HG02759 (cell line): Measurements from ENCODE around the gene ZBTB16.

Source experiments
- ATAC-seq: cut with Tn5 transposase; IDR thresholded peaks from one replicate; pipeline ENCODE4 v1.9.1; 2021; ENCODE audit warnings: mild to moderate bottlenecking, moderate library complexity; ENCODE audit not compliant: unreplicated experiment

ZBTB16 gene

DNA sequence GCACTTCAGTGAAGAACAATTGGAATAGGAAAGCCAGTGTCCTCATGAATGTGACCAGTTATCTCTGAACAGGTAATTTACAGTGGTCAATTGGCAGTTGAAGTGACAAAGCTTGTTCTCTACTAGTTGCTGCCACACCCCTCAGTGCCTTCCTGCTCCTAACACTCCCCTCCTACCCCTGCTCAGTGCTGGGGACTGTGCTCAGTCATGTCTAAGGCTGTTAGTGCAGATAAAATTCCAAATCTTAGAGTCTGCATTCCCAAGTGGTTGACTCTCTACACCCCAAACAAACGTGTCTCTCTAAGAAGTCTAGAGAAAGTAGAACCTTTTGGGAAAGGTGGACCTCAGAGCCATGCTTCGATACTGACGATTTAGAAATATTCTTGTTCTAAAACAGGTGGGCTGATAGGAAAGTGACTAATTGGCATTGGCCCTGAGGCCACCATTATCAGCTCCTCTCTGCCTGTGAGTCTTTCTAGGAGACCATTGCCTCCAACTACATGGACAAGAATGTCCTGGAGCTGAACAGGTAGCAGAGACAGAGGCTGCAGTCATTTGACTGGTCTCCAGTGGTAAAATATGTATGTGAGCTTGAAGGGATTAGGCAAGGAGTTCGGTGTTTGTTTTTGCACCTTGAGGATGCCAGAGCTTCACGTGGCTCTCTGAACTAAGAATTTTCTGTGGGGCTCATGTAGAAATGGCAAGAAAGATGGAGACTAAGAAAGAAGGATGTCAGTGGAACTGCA is 214.6 kb downstream of the ZBTB16 start:
- no peak for ATAC-seq

DNA sequence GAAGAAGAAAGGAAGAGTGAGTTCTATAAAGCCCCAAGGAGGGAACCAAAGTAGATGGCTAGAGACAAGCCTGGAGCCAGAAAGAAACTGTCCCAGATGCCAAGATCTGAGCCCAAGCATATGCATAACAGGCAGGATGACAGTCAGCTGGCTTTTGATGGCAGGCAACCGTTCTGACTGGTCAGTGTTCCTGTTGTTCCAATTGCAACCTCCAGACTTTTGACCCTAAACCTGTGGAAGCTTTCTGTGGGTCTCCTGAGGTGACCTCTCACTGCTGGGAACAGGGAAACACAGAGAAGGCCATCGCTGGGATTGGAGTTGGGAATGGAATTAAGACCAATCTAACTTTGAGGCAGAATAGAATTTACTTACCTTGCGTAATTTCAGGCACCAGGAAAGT is 215.1 kb downstream of the ZBTB16 start:
- ATAC-seq, result no peak

DNA sequence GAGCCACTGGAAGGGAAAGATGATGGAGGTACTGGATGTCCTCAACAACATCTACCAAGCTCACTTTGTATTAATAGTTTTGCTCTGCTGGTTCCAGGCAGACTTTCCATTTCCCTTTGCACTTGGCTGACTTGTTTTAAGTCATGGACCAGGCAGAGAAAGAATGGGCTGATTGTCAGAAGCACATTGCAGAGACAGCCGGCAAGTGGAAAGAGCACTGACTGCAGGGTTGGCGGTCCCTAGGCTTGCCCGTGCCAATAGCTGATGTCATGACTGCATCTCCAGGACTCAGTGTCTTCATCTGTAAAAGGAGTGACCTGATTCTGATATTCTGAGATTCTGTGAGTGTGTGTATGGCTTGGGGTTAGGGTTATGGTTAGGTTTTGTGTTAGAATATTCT is 215.8 kb downstream of the ZBTB16 start:
- no peak for ATAC-seq

DNA sequence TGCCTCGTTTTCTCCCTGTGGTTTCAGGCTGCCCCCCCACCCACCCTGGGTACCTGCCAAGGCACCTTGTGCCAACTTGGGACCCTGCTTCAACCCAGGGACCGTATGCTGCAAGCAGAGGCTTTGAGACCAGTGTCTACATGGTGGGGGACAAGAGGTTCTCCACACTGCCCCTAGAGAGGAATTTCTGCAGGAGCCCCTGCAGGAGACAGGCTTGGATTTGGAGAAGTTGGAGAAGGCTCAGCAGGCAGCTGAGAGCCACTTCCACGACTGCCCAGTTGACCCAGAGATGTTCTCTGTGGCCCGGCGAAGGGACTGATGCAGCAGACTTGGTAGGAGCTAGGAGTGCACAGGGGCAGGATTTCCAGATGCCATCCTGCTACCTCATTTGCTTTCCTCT is 216.6 kb downstream of the ZBTB16 start:
- no peak for ATAC-seq

DNA sequence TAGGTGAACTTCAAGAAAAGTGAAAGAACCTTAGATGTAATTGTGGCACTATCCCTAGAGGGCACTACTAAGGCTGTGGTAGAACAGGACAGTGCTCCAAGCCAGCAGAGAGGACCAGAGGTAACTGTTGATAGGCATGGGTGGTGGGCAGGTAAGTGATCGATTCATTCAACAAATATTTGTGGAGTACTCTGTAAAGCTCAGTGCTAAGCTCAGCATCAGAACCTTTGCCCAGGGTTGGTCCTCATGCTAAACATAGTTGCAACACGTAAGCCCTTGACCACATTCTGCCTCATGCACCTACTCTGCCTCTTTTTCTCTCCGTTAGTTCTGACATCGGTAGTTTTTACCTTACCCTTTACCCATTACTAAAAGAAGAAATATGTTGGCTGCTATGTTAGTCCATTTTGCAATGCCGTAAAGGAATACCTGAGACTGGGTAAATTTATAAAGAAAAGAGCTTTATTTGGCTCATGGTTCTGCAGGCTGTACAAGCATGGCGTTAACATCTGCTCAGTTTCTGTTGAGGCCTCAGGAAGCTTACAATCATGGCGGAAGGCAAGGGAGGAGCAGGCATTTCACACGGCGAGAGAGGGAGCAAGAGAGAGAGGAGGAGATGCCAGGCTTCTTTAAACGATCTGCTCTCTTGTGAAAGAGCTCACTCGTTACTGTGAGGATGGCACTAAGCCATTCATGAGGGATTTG is 218.3 kb downstream of the ZBTB16 start:
- ATAC-seq, result no peak

DNA sequence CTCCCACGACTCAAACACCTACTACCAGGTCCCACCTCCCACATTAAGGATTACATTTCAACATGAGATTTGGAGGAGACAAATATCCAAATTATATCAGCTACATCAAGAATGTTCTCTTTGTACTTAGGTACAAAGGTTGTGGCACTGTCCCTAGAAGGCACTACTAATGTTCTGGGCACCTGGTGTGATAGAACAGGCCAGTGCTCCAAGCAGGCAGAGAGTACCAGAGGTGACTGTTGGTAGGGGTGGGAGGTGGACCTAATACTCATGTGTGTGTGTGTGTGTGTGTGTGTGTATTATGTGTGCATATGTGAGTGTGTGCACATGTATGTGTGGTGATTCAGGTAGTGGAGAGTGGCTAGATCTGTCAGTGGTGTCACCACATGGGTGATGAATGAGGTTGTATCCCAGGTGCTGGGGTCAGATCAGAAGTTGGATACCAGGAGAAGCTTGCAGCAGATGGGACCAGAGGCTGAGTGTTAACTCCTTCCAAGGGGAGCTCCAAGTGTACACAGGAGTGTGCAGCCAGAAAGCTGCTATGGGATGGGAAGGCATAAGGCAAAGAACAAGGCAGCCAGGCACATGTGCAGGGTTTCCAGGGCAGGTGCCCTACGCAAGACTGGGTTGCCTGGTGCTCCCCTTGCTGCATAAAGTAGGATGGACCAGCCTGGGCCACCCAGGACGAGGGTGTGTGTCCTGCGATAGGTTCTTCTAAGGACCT is 219.0 kb downstream of the ZBTB16 start:
- ATAC-seq, result no peak

DNA sequence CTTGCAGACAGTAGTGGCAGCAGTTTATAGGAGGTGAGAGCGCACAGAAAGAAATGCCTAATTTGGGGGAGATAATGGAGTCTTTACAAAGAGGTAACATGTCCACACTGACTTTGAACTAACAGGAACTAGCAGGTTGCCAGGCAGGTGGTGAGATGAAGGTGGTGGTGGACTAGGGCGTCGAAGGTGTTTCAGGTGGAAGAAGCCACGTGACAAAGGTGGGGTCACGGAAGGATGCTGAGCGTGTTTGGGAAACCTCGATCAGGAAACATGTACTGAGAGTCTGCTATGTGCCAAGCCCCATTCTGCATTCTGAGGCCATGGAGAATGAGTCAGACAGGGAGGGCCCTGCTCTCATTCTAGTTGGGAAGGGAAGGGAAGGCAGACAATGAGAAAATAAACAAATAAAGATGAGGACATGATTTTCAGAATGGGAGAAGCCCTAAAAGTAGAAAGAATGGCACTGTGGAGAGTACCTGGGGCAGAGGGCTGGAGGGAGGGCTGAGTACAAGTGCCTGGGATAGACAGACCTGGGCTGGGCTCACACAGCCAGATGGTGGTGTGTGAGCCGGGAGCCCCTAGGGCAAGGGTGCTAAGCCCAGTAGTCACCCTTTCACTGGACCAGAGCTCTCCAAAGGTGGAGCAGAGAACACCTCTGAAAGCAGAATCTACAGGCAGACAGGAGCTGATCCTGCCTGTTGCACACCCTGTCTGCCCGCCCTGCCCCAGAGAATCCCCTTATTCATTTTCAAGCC is 220.5 kb downstream of the ZBTB16 start:
- ATAC-seq, result no peak

DNA sequence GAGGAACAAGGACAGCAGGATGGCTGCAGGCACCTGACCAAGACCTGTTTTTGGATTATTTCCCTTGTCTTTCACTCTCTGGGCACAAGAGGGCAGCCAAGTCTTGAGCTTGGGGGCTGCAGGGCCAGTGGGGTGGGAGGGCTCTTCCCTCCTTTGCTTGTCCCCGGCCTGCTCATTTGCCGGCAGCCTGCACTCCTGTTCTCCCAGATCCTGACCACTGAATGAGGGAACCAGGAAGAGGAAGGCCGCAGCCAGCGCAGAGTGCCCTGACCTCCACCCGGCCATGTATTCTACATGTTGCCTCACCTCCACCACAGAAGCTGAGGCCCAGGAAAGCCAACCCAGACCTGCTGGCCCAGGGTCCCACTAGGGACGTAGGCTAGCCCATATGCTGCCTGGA is 221.2 kb downstream of the ZBTB16 start:
- ATAC-seq, result no peak

DNA sequence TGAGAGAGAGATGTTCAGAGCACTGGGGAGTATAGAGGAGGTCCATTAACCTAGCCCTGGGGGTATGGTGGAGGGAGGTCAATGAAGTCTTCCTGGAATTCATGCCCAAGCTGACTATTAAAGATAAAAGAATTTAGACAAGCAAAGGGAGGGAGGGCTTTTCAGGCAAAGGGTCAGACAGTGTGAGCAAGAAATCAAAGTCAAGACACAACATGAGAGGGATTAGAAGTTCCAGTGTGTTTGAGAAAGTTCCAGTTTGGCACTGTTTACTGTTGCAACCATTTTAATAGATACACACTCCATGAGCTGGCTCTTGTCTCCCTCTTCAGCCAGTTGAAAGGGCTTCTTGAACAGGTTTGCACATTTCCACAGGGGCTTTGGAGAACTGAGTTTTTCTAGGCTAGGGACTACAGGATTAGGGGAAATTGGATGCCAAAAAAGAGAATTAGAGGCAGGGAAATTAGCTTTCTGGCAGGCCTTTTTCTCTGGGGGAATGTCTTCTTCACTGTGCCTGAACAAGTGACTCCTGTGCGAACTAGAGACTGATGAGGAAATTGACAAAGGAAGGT is 222.0 kb downstream of the ZBTB16 start:
- ATAC-seq, result no peak

DNA sequence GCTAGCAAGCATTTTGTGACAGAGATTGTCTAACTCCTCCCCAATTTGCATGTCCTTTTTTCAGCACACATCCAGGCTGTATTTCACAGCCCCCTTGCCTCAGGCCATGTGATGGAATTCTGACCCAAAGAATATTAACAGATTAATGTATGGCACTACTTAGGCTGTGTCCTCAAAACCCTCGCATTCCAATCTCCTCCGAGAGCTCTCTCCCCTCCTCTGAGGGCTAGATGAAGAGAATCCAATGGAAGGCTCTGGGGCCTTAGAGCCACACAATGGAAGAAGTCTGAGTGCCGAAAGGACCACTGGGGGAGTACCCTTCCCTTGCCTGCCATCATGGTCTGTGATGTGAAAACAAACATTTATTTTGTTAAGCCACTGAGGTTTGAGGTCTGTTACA is 223.0 kb downstream of the ZBTB16 start:
- ATAC-seq, result no peak

DNA sequence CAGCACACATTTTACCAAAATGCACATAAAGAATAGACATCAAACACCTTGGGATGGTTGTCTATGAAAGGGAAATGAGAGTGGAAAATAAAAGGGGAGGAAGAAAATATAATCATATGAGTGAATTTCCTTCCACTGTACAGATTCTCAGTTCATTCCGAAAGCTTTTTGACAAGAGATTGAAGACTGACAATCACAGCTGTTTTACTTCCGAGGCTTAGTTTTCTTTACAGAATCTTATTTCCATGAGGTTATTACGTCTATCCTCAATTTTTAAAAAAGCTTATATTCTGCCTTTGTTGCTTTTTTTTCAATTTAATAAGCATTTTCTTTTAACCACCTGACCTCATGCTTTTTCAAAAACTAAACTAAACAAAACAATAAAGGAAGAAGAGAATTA is 223.9 kb downstream of the ZBTB16 start:
- ATAC-seq, result no peak

DNA sequence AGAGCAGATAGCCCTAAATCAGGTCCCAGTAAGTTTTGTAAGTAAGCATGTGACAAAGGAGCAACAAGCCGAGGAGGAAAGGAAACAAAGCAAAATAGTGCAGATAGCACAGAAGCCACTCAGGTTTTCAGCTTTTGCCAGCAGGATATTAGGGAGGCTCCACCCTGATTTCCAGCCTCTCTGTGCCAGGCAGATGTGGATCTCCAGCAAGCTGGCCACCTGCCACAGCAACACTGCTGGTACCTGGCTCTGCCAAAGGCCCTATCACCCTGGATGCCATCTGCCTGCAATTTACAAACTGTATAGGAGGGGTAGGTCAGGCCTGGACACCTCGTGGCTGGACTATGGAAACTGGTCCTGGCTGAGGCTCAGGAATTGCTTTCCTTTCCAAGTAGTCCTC is 224.5 kb downstream of the ZBTB16 start:
- ATAC-seq, result no peak

DNA sequence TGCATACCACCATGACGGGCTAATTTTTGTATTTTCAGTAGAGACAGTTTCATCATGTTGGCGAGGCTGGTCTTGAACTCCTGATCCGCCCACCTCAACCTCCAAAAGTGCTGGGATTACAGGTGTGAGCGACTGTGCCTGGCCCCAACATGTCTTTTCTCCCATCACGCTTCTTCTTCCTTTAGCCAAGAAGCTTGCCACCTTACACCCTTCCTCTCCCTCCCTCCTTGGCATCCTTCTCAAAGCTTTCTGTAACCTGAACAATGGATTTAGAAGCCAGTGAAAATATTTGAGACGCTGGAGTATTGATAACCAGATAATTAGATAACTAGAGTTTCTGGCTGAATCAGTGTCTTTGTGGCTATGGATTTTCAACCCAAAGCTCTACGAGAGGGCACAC is 225.4 kb downstream of the ZBTB16 start:
- ATAC-seq, result no peak

DNA sequence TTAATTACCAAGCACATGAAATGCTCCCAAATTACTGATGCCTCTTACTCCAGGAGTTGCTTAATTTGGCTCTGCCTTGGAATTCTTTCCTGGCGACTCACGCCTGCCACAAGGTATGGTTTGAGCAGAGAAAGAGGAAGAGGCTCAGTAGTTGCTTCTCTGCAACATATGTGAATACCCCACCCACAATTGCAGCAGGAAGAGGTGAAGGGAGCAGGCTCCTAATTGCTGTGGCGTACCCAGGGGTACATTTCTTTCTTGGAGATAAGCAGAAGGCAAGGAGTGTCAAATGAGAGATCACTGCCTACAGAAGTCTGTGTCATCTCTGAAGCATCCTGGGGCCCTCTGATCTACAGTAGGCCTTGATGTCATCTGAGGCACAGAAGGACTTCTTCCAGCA is 226.1 kb downstream of the ZBTB16 start:
- ATAC-seq, result no peak

DNA sequence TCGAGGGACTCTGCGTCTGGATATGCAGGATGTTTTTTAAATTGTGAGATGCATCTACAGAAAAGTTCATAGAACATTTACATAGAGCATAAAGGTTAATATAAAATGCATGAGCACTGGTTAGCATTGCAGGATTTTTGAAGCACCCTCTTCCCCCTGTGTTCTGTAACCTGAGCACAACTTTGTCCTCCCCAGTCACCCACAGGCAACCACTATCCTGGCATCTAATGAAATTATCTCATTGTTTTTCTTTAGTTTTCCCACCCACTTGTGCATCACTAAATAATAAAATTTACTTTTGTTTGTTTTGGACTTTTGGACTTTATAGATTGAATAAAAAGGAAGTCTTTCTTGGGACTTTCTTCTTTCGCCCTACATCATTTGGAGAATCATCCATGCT is 226.7 kb downstream of the ZBTB16 start:
- ATAC-seq, result no peak

DNA sequence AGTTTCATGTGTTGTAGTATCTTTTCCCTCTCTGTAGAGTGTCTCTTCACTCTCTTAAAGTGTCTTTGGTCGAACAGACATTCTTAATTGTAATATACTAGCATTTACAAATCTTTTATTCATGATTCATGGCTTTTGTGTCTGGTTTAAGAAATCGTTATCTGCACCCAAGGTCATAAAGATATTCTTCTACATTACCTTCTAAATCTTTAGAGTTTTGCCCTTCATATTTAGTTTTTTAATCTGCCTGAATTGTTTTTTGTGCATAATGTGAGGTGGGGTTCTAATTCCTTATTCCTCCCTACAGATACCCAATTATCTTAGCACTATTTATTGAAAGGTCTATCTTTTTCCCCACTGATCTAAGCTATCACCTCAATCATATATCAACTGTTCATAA is 227.6 kb downstream of the ZBTB16 start:
- ATAC-seq, result no peak

DNA sequence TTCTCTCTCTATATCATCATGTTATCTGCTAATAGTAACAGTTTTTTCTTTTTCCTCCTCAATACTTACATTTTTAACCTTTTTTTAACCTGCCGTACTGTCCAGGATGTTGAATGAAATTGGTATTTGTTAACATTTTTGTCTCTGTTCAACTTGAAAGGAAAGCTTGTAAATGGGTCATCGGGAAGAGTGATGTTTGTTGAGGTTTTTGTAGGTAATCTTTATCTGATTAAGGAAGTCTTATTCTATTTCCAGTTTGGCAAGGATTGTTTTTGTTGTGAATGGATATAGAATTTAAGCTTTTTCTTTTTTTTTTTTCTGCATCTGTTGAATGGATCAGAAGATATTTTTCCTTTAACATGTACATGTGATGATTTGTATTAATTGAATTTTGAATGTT is 228.6 kb downstream of the ZBTB16 start:
- ATAC-seq, result no peak

DNA sequence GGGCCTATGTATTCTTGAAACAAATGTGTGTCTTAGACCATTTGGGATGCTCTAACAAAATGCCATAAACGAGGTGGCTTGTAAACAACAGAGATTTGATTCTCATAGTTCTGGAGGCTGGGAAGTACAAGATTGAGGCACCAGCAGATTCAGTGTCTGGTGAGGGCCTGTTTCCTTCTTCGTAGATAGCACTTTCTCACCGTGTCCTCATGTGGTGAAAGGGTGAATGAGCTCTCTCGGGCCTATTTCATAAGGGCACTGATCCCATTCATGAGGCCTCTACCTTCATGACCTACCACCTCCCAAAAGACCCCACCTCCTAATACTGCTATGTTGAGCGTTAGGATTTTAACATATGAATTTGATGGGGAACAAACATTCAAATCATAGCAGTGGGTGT is 230.3 kb downstream of the ZBTB16 start:
- no peak for ATAC-seq

DNA sequence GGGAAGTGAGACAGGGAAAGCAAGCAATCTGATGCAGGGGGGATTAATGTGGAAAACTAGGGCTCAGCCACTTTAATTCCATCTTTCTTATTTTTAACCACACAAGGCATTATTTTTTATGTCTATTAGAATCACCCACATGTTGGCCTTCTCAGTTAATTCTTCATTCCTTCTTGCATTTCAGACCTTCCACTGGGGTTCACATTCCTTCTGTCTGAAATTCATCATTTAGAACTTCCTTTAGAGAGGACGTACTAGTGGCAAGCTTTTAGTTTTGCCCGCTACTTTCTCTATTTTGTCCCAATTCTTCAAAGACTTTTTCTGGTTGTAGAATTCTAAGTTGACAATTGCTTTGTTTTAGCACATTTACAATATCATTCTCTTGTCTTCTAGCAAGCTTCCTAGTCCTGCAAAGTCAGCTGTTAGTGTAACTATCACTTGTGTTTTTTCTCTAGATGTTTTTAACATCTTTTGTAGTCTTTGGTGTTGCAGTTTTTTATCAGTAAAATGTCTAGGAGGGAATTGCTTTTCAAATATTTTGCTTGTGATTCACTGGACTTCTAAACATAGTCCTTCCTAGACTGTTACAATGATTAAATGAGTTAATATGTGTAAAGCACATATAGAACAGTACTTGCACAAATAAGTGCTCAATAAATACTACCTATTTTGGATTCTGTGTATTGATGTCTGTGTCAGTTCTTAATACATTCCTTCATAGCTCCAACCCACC is 231.2 kb downstream of the ZBTB16 start:
- no peak for ATAC-seq

DNA sequence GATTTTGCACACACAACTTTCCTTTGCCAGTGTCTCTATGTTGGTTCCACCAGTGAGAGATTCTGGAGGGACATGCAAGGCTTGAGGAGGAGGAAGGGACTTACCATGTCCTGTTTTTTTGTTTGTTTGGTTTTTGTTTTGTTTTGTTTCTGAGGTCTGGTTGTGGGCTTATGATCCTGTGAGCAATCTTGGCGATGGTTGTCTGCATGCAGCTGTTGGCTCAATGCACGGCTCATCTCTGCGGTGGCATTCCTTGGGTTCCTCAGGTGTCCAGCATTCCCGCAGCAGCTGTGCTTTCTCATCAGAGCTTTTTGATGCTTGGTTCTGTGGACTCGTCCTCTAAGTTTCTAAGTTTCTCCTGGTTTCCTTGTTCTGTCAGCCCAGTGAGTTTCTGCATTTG is 231.9 kb downstream of the ZBTB16 start:
- no peak for ATAC-seq
